Neural cell (in vitro differentiated cells): ENCODE measurements around the gene SOAT1.

Experiments
- EZH2 ChIP-seq: fragments of 200-600, 300-800 bp; shearing (Covaris generic), sonication (generic); IDR thresholded peaks from 2 replicates; pipeline ENCODE4 v1.6.1; 2014; ENCODE audit warnings: antibody characterized with exemption, low read length, borderline replicate concordance, mild to moderate bottlenecking; ENCODE audit not compliant: insufficient read depth, poor library complexity, severe bottlenecking
- POLR2AphosphoS5 ChIP-seq: IDR thresholded peaks from 2 replicates; pipeline ENCODE4 v1.6.1; 2012
- RAD21 ChIP-seq: fragments of 450-650 bp; conservative IDR thresholded peaks from 2 replicates; pipeline ENCODE4 v1.6.1; 2014; ENCODE audit warnings: antibody characterized with exemption, mild to moderate bottlenecking, moderate library complexity
- TF ChIP-seq, protein P1 (sequence below): IDR thresholded peaks from 2 replicates; pipeline ENCODE4 v1.6.1; 2012; ENCODE audit warnings: borderline replicate concordance
- TF ChIP-seq, protein P2 (sequence below): fragments of 450-650 bp; IDR thresholded peaks from 2 replicates; pipeline ENCODE4 v1.5.1; 2014; ENCODE audit warnings: antibody characterized with exemption, mild to moderate bottlenecking, moderate library complexity; ENCODE audit not compliant: poor library complexity, severe bottlenecking

DNA sequence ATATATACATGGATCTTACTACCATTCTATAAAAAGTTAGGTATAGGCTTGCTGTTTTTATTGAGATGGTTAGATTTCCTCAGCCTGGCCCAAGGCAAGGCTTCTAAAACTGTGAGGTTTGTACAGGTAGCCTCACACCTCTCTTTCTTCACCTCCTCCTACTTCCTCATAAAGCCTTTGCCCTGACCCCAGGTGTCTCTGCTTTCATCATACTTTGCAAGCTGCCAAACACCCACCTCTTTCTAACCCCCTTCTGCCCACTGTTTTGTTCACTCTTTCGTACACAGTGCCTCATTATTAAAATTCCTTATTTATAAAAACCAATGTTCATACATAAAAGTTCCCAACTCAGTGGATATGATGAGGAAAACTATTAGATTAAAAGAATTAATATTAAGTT is 31.4 kb upstream of the SOAT1 start:
- TF ChIP-seq, protein P1, sequence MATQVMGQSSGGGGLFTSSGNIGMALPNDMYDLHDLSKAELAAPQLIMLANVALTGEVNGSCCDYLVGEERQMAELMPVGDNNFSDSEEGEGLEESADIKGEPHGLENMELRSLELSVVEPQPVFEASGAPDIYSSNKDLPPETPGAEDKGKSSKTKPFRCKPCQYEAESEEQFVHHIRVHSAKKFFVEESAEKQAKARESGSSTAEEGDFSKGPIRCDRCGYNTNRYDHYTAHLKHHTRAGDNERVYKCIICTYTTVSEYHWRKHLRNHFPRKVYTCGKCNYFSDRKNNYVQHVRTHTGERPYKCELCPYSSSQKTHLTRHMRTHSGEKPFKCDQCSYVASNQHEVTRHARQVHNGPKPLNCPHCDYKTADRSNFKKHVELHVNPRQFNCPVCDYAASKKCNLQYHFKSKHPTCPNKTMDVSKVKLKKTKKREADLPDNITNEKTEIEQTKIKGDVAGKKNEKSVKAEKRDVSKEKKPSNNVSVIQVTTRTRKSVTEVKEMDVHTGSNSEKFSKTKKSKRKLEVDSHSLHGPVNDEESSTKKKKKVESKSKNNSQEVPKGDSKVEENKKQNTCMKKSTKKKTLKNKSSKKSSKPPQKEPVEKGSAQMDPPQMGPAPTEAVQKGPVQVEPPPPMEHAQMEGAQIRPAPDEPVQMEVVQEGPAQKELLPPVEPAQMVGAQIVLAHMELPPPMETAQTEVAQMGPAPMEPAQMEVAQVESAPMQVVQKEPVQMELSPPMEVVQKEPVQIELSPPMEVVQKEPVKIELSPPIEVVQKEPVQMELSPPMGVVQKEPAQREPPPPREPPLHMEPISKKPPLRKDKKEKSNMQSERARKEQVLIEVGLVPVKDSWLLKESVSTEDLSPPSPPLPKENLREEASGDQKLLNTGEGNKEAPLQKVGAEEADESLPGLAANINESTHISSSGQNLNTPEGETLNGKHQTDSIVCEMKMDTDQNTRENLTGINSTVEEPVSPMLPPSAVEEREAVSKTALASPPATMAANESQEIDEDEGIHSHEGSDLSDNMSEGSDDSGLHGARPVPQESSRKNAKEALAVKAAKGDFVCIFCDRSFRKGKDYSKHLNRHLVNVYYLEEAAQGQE = no peak
- TF ChIP-seq EZH2 (no peak), POLR2AphosphoS5 (no peak), RAD21 (no peak)
- TF ChIP-seq, protein P2, sequence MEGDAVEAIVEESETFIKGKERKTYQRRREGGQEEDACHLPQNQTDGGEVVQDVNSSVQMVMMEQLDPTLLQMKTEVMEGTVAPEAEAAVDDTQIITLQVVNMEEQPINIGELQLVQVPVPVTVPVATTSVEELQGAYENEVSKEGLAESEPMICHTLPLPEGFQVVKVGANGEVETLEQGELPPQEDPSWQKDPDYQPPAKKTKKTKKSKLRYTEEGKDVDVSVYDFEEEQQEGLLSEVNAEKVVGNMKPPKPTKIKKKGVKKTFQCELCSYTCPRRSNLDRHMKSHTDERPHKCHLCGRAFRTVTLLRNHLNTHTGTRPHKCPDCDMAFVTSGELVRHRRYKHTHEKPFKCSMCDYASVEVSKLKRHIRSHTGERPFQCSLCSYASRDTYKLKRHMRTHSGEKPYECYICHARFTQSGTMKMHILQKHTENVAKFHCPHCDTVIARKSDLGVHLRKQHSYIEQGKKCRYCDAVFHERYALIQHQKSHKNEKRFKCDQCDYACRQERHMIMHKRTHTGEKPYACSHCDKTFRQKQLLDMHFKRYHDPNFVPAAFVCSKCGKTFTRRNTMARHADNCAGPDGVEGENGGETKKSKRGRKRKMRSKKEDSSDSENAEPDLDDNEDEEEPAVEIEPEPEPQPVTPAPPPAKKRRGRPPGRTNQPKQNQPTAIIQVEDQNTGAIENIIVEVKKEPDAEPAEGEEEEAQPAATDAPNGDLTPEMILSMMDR = no peak
